ENCODE measurements around the gene SLC6A15. TPM values are rescaled to one million over a fixed set of nuclear protein-coding genes. Genes with fewer than 3 reads are reported as not detected.
A peak's percentile ranks its signal among the peaks of the same experiment; 100 is the strongest.

SLC6A15 gene
- total RNA-seq, 1 donor from 2014 or later = not detected

DNA sequence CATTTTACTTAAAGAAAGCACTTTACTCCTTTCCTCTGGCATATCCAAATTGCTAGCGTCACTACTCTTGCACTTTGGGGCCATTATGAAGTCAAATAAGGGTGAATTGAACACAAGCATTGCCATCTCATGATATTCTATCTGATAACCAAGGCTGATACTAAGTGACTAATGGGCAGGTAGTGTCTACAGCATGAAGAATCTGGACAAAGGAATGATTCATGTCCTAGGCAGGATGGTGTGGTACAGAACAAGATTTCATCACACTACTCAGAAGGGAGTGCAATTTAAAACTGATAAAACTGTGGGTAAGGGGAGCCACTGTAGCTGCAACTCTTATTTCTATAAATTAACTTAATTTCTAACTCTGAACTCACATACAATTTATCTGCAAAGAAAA, 7.7 kb upstream of the SLC6A15 start:
- ATAC-seq (ENCODE audit: low read depth) (no peak), DNase-seq (no peak)
- H3K9me3 Mint-ChIP-seq = no peaks in the 10 kb centered on the region
- H3K36me3 Mint-ChIP-seq (ENCODE audit: low read depth) = no peaks in the 10 kb centered on the region
- intact Hi-C loops (cut with micrococcal nuclease) = no loop called here
- no peaks in the 10 kb centered on the region for H3K27me3 Mint-ChIP-seq
- TF ChIP-seq, protein P1, sequence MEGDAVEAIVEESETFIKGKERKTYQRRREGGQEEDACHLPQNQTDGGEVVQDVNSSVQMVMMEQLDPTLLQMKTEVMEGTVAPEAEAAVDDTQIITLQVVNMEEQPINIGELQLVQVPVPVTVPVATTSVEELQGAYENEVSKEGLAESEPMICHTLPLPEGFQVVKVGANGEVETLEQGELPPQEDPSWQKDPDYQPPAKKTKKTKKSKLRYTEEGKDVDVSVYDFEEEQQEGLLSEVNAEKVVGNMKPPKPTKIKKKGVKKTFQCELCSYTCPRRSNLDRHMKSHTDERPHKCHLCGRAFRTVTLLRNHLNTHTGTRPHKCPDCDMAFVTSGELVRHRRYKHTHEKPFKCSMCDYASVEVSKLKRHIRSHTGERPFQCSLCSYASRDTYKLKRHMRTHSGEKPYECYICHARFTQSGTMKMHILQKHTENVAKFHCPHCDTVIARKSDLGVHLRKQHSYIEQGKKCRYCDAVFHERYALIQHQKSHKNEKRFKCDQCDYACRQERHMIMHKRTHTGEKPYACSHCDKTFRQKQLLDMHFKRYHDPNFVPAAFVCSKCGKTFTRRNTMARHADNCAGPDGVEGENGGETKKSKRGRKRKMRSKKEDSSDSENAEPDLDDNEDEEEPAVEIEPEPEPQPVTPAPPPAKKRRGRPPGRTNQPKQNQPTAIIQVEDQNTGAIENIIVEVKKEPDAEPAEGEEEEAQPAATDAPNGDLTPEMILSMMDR (IDR thresholded peaks at IDR 0.05) = no peak
- ChIA-PET POLR2A (no interaction called here), CTCF (no interaction called here)
- no peak overlapping the region for H3K4me3 Mint-ChIP-seq
- H3K4me1 Mint-ChIP-seq = no peaks in the 10 kb centered on the region
- no peak overlapping the region for H3K27ac Mint-ChIP-seq

DNA sequence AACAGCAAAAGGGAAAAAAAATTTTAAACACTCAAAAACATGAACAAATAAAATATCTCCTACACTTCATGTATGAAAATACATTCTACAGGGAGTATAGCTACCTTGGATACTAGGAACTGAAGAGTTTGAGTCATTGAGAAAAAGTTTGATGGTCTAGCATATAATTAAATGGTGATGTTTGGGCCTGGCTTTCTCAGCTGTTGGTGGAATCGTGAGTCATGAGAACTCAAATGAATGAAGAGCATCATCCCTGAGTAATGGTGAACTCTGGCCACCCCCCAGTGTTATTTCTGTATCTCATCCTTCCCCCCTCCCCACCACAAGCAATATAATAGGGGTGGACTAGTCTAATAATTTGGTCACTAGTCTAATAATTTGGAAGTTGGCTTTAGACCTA, 6.7 kb upstream of the SLC6A15 start:
- DNase-seq (no peak), ATAC-seq (ENCODE audit: low read depth) (no peak)
- TF ChIP-seq, protein P1 (IDR thresholded peaks at IDR 0.05) = no peak
- CTCF ChIA-PET = no interaction called here
- Mint-ChIP-seq H3K9me3 (no peaks in the 10 kb centered on the region), H3K27ac (no peak overlapping the region), H3K4me3 (no peak overlapping the region), H3K36me3 (ENCODE audit: low read depth) (no peaks in the 10 kb centered on the region), H3K4me1 (no peaks in the 10 kb centered on the region), H3K27me3 (peaks cover 2% of the 10 kb centered on the region)
- POLR2A ChIA-PET = no interaction called here
- intact Hi-C loops (cut with micrococcal nuclease) = no loop called here

DNA sequence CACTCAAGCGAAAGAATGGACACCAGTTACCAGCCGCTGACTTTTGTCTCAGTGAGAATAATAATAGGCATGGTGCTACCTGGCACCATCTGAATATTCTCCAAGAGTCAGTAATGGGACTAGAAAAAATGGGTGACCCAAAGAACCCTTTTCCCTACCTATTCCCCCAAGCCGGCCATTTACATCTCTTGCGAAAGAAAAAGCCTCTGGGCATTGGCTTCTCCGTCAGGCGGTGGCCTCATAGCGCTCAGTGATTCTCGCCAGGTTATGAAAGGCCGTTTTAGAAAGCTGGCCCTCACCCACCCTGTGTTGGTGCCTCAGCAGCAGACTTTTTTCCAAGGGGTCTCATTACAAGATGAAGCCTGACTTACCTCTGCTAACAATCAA, 523 bp upstream of the SLC6A15 start:
- intact Hi-C loops (cut with micrococcal nuclease) = no loop called here
- TF ChIP-seq, protein P1 (IDR thresholded peaks at IDR 0.05) = no peak

DNA sequence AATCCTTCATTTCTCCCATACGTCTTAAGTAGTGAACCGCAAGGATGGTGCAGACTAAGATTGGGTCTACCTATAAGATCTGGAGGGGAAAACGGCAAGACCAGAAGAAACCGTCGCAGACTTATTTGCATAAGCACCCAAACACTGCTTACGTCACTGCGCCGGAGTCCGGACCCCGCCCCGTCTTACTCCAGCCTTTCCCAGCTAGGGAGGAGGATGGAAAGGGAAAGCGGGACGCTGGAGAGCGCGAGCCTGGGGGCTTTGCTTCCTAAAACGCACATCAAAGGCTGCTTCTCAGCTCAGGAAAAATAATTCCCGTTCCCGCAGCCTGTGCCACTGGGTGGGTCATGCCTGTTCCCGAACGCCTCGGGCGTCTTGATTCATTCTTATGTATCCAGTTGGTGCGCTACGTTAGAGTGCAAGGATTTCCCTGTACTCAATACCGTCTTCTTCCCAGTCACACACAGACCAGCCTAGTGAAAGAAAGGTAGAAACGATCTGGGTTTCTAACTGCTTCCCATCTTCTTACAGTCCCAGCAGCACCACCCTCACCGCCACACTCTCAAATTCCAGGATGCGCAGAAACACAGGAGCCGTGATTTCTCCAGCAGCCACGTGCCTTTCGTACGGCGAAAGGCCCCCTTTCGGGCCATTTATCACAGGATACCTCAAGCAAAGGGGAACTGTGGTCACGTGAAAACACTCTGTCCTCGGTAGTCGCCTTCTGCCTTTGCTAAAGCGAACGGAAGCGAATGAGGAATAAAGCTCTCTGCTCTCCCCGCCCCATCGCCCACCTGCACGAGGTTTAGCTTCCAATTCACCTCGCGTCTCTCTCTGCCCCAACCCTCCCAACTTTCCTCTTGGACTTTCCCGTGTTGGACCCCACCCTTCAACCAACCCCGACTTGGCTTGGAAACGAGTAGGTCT, 1.1 kb downstream of the SLC6A15 start:
- CTCF ChIA-PET = no interaction called here
- ATAC-seq (ENCODE audit: low read depth) = no peak
- Mint-ChIP-seq H3K27ac (no peak overlapping the region), H3K36me3 (ENCODE audit: low read depth) (no peaks in the 10 kb centered on the region), H3K4me3 (peak overlapping the region; percentile 54), H3K4me1 (peaks cover 8% of the 10 kb centered on the region), H3K27me3 (peaks cover 33% of the 10 kb centered on the region), H3K9me3 (no peaks in the 10 kb centered on the region)
- POLR2A ChIA-PET = no interaction called here
- intact Hi-C loops (cut with micrococcal nuclease) = no loop called here
- no peak for DNase-seq
- TF ChIP-seq, protein P1 (IDR thresholded peaks at IDR 0.05) = no peak

More for the DNA sequence above, 523 bp upstream of the SLC6A15 start:
- ATAC-seq (ENCODE audit: low read depth) = no peak
- no peaks in the 10 kb centered on the region for H3K36me3 Mint-ChIP-seq (ENCODE audit: low read depth)
- DNase-seq = no peak
- peaks cover 8% of the 10 kb centered on the region for H3K4me1 Mint-ChIP-seq
- H3K27me3 Mint-ChIP-seq = peaks cover 33% of the 10 kb centered on the region
- POLR2A ChIA-PET = no interaction called here
- H3K9me3 Mint-ChIP-seq = no peaks in the 10 kb centered on the region
- H3K27ac Mint-ChIP-seq = no peak overlapping the region
- H3K4me3 Mint-ChIP-seq = no peak overlapping the region
- CTCF ChIA-PET = no interaction called here

DNA sequence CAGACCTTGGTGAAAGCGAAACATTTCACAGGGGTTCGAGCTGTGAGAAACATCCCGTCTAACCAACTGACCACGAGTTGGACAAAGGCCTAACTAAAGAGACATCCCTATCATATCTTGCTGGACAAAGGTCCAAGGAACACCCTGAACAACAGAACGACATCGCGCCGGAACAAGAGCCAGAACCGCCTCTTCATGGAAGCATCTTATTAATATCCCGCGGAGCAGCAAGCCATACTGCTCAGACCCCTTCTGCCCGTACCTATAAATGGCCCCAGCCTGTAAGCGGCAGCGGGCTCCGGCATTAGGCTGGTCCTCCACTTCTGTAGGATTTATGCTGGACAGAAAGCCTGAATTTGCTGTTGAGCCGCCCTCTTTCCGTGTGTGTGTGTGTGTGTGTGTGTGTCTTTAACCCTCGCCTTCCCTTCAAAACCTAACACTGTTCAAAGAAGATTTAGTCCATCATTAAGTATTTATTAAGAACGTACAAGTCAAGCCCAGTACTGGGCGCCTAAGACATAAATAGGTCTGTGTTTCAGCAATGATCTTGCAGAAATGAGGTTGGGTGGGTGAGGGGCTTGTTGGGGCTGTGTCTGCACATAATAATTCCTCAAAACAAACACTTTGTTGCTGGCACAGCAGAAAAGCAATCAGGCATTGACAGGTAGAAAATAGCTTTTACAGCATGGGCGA, 1.9 kb downstream of the SLC6A15 start:
- TF ChIP-seq, protein P1 (IDR thresholded peaks at IDR 0.05) = no peak
- no peak for DNase-seq
- intact Hi-C loops (cut with micrococcal nuclease) = no loop called here
- Mint-ChIP-seq H3K4me1 (peaks cover 8% of the 10 kb centered on the region), H3K27ac (no peak overlapping the region), H3K9me3 (no peaks in the 10 kb centered on the region), H3K36me3 (ENCODE audit: low read depth) (no peaks in the 10 kb centered on the region), H3K27me3 (peaks cover 33% of the 10 kb centered on the region), H3K4me3 (no peak overlapping the region)
- CTCF ChIA-PET = no interaction called here
- ATAC-seq (ENCODE audit: low read depth) = no peak
- POLR2A ChIA-PET = no interaction called here

Data from activated B cell treated with CpG ODN at 0.5 μM for 24 hours (primary cell).